Measurements from ENCODE around the gene NBPF1. TPM values are rescaled to one million over a fixed set of nuclear protein-coding genes. Genes with fewer than 3 reads are reported as not detected.

Gene NBPF1
- 163 TPM for total RNA-seq

DNA sequence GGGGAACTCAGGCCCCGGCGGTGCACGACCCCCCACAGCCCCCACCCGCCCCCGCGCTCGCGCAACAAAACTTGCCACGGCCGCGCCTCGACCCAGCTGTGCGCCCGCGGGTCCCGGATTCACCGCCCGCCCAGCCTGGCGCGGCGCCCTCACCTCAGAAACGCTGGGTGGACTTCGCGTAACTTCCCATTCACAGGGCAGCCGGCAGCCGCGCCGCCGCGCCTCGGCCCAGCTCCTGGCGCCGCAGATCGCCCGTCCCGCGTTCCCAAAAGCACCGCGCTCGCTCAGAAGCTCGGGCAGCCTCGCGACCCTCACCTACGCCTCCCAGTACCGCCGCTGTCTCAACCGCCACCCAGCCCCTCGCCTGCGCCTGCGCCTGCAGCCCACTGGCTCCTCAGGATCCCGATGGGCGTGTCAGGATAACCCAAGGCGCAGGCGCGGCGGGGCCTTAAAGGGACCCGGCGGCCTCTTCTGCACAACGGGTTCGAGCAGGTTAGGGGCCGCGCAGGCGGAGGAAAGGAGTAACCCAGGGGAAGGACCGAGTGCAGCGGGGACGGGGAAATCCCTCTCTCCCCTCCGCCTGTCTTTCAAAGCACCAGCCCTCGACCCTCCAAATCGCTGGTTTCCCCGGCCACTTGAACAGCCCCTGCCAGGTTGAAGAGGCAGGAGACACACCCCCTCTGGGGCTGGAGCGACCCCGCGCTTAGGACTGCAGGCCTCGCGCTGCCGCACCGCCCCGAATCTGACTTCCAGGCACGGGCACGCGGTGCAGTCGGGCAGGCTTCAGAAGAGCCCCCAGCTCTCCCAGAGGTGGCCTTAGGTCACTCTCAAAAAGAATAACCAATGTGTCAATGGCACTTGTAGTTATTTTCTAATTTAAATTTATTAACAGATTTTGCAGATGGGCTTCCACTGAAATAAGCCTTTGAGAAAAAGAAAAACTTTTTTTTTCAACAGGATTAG lies at the start of gene NBPF1:
Gene NBPF1 (minus strand): TSS at position 380 of the 963 bp plus-strand sequence.

DNA sequence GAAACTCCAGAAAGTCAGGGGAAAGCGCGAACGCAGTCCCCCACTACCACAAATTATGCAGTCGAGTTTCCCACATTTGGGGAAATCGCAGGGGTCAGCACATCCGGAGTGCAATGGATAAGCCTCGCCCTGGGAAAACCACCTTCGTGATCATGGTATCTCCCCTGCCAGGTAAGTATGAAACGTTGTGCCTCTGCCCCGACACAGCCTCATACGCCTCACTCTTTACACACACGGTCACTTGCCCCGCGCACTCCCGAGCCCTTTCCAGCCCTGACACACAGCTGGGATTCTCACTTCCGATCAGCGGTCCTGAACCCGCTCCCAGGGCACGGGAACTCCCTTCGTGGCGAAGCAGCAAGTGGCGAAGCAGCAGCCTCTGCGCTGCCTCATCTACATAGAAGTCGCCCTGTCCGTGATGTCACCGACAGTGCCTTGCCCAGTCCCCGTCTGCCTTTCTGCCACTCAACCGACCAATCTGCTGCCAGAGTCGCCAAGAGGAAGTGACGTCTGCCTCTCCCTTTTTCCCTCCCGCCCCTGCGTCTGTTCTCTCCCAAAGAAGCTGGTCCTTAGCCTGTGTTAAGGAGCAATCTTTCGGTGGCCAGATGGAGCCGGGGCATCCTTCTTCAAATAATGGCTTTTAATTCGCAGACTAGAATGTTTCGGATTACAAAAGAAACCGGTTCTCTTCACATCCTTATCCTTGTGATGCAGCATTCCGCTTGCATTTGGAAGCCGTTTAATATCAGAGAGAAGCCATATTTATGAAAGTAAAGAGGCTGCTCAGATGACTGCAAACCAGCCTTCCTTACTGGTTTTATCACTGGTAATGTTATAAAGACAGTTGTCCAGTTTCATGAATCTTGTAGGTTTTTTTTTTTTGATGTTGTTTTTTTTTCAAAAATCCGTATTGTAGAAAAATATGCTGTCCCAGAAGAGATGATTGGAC lies 99.0 kb downstream of the NBPF1 start, which contains the start of gene RNU1-1:
Gene RNU1-1 (minus strand): TSS at position 179 of the 949 bp plus-strand sequence.

Small RNAs within 50 kb of the gene (small RNA-seq; reads per million reads assigned to genes)
- gene RNU1-1 (ENCODE audit: low replicate concordance): not detected
- not detected for gene RNU1-6P (ENCODE audit: low replicate concordance)

Other genes with a start within 250 kb of the NBPF1 start
- 9.1 TPM for gene SZRD1, start 246.3 kb downstream of the NBPF1 start, total RNA-seq
- gene SPATA21, start 176.1 kb downstream of the NBPF1 start, total RNA-seq: 0.31 TPM
- gene NECAP2, start 172.8 kb downstream of the NBPF1 start, total RNA-seq: 39.1 TPM
- gene RNU1-1, start 99.3 kb downstream of the NBPF1 start, total RNA-seq: under 0.01 TPM
- gene RNU1-3, start 53.4 kb upstream of the NBPF1 start, total RNA-seq: under 0.01 TPM
- gene RNU1-4, start 127.0 kb upstream of the NBPF1 start, total RNA-seq: under 0.01 TPM

All from parietal lobe (tissue), 2 donors.